Activated naive CD8-positive, alpha-beta T cell (primary cell): Measurements from ENCODE around the gene WNT7A.
"Not testable (repeated sequence)": the region's sequence is repeated elsewhere in the genome, so short reads cannot be mapped to it uniquely, and the experiment has no call there.

Experiments
- H3K27ac Mint-ChIP-seq: one replicate; pipeline ENCODE4 v1.8.0; 2021; ENCODE audit warnings: mixed read lengths
- H3K27me3 Mint-ChIP-seq: one replicate; pipeline ENCODE4 v1.8.0; 2021; ENCODE audit warnings: mixed read lengths
- H3K36me3 Mint-ChIP-seq: one replicate; pipeline ENCODE4 v1.8.0; 2021; ENCODE audit warnings: mixed read lengths
- H3K4me1 Mint-ChIP-seq: one replicate; pipeline ENCODE4 v1.8.0; 2021; ENCODE audit warnings: low read depth, mixed read lengths
- H3K4me3 Mint-ChIP-seq: one replicate; pipeline ENCODE4 v1.8.0; 2021; ENCODE audit warnings: mild to moderate bottlenecking, mixed read lengths
- H3K9me3 Mint-ChIP-seq: one replicate; pipeline ENCODE4 v1.8.0; 2021; ENCODE audit warnings: low read depth, mixed read lengths

Gene WNT7A

DNA sequence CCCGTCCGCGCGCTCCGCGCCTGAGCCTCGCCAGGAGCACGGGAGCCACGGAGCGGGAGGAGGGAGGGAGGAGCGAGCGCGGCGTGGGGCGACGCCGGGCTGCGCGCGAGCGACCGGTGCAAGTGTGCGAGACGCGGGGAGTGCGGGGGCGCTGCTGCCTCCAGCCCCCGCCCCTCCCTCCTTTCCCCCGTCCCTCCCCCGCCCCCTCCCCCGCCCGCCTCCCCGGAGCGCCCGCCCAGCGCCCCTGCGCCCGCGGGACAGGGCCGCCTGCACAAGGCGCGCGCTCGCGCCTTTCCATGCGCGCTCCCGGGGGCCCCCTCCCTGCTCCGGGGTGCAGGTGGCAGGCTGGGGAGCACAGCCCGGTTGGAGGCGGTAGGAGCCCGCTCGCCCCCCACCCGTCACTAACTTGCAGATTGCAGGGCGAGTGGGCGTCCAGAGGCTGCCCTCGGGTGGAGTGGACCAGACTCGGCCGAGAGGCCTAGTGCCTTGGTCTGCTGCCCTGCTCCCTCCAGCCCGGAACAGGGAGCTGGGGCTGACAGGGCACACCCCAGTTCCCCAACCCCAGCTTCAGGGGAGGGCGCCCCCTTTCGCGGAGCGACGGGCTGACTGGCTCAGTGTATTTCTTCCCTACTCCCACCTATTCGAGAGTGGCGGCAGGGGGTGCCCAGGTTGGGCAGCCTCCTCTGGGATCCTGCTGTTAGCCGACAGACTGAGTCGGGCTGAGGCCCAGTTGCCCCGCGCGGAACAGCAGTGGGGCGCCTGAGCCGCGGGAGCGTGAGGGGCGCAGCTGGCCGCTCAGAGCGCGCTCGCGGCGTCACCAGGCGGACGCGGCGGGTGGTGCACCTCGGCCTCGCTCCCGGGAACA, at the start of gene WNT7A:
WNT7A (minus strand) TSS at position 126 of the 865 bp plus-strand sequence. CDS start 255 bp downstream, outside the sequence.
- no peaks in the 10 kb centered on the region for H3K9me3 Mint-ChIP-seq
- peak within 1 kb of the TSS; percentile 85 for H3K4me3 Mint-ChIP-seq
- H3K27ac Mint-ChIP-seq, result no peak within 1 kb of the TSS
- peaks cover 11% of the 10 kb centered on the region for H3K4me1 Mint-ChIP-seq
- H3K27me3 Mint-ChIP-seq, result peaks cover 12% of the 10 kb centered on the region
- no peaks in the 10 kb centered on the region for H3K36me3 Mint-ChIP-seq

DNA sequence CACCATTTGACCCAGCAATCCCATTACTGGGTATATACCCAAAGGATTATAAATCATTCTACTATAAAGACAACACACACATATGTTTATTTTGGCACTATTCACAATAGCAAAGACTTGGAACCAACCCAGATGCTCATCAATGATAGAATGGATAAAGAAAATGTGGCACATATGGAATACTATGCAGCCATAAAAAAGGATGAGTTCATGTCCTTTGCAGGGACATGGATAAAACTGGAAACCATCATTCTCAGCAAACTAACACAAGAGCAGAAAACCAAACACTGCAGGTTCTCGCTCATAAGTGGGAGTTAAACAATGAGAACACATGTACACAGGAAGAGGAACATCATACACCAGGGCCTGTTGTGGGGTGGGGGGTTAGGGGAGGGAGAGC, 48.9 kb upstream of the WNT7A start:
- Mint-ChIP-seq H3K36me3 (peaks cover 15% of the 10 kb centered on the region), H3K9me3 (peaks cover 25% of the 10 kb centered on the region)
- not testable (repeated sequence) for H3K27ac Mint-ChIP-seq, H3K27me3 Mint-ChIP-seq, H3K4me1 Mint-ChIP-seq, H3K4me3 Mint-ChIP-seq

DNA sequence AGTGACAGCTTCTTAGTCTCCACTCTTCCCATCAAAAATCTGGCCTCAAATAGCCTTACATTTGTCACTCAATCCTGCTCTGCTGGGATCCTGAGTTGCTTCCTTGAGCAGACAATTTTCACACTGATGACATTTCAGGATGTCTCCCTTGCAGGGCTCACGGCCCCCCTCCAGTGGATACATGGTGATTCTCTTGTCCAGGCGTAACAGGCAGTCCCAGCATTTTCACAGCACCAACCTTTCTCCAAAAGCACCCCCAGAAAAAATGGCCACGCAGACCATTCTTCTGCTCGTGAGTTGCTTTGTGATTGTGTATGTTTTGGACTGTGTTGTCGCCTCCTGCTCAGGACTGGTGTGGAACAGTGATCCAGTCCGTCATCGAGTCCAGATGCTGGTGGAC, 47.4 kb upstream of the WNT7A start:
- peaks cover 25% of the 10 kb centered on the region for H3K9me3 Mint-ChIP-seq
- peaks cover 12% of the 10 kb centered on the region for H3K36me3 Mint-ChIP-seq
- H3K27me3 Mint-ChIP-seq, result peaks cover 4% of the 10 kb centered on the region
- H3K4me3 Mint-ChIP-seq, result no peak overlapping the region
- H3K4me1 Mint-ChIP-seq, result no peaks in the 10 kb centered on the region
- no peak overlapping the region for H3K27ac Mint-ChIP-seq

DNA sequence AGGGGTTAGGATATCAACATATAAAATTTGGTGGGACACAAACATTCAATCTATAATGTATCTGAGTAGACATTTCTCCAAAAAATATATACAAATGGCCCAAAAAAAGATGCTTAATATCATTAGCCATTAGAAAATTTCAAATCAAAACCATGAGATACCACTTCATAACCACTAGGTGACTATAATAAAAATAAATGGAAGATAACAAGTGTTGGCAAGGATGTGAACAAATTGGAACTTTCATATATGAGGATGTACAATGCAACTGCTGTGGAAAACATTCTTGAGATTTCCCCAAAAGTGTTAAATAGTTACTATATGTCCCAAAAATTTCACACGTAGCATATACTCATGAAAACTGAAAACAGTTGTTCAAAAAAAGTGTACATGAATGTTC, 36.5 kb upstream of the WNT7A start:
- Mint-ChIP-seq H3K4me1 (no peaks in the 10 kb centered on the region), H3K27me3 (peaks cover 2% of the 10 kb centered on the region), H3K9me3 (peaks cover 51% of the 10 kb centered on the region), H3K36me3 (peaks cover 31% of the 10 kb centered on the region), H3K27ac (no peak overlapping the region), H3K4me3 (no peak overlapping the region)

DNA sequence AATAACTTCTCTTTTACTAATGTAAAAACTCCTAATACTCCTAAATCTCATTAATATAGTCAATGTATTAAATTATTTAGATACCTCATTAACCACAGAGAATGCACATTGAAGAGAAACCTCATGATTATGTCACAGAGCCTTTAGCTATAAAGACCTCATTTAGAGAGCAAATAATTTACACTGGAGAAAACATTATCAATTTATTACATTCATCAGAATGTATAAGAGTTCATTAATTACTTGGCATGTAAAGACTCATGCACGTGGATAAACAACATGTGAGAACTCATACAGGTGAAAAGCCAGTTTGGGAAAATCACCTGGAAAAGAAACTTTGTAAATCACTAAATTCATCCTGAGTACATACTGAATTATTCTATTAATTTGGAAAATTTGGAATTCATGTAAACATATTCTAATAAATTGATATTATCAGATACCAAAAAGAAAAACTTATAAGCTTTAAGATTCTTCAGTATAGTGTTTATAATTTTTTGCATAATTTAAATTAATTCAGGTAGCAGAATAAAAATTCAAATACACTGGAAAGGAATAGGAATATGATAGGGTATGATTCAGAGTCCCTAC, 22.9 kb upstream of the WNT7A start:
- peaks cover 43% of the 10 kb centered on the region for H3K9me3 Mint-ChIP-seq
- H3K27me3 Mint-ChIP-seq, result peaks cover 2% of the 10 kb centered on the region
- H3K36me3 Mint-ChIP-seq, result peaks cover 53% of the 10 kb centered on the region
- no peaks in the 10 kb centered on the region for H3K4me1 Mint-ChIP-seq
- no peak overlapping the region for H3K27ac Mint-ChIP-seq
- H3K4me3 Mint-ChIP-seq, result no peak overlapping the region

DNA sequence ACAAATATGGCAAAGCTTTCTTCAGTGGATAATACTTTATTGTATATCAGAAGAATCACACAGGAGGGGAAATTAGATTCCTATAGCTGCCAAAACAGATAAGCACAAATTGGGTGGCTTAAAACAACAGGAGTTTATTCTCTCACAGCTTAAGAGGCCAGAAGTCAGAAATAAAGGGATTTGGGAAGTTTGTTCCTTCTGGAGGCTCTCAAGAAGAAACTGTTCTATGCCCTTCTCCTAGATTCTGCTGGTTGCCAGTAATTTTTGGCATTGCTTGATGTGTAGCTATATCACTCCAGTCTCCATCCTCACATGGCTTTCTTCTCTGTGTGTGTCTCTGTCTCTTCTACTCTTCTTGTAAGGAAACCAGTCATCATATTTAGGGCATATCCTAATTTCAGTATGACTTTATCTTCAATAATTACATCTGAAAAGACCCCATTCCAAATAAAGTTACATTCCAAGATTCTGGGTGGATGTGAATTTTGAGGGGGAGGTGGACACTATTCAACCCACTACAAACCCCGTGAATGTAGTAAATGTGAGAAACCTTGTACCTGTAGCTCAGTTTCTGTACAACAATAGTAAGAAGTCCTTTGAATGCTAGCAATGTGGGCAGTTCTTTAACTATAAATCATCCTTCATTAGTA, 22.2 kb upstream of the WNT7A start:
- Mint-ChIP-seq H3K27me3 (peaks cover 2% of the 10 kb centered on the region), H3K9me3 (peaks cover 38% of the 10 kb centered on the region), H3K27ac (no peak overlapping the region), H3K4me3 (no peak overlapping the region), H3K4me1 (no peaks in the 10 kb centered on the region), H3K36me3 (peaks cover 53% of the 10 kb centered on the region)

DNA sequence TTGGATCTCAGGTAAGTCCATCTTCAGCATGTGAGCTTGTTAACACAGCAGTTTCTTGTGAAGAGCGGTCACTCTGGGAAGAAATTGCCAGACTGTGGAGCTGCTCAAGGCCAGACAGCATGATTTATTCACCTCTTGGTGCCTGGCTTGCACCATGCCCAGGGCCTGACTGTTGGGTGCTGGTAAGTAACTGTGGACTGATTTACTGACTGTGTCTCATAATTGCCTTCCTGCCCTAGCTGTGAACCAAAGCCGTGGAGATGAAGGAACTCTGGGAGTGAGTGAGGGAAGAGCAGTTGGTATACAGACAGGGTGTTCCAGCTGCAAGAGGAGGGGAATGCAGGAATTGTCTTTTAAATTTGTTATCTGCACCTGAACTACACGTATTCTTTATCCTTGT, 18.5 kb upstream of the WNT7A start:
- H3K27me3 Mint-ChIP-seq, result no peaks in the 10 kb centered on the region

DNA sequence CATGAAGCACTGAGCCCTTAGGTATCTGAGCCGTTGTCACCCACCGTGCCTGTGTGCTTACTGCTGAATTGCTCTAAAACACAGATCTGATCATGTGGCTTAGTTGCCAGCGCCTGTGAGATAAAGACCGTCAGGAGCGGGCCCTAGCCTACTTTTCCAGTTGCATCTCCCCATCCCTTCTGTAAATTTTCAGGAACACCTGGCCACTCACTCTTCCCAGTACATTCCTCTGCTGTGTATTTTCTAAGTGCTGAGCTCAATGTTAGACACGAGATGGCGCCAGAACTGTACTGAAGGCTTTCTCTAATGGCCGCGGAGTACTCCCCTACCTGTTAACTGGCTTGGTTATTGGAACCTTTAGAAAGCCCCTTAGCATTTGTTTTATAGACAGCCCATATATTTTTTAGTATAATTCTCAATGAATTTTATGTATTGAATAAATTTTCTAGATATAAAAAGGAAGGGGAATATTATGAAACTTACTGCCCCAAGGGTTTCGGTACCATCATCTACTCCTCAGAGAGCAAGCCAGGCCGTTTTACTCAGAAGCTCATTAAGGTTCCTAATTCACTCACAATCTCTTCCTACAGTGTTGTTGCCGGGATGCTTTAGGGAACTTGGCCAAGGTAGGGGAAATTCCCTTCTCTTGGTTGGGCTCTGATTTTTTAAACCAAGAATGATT, 16.7 kb upstream of the WNT7A start:
- H3K27ac Mint-ChIP-seq, result no peak overlapping the region
- peaks cover 28% of the 10 kb centered on the region for H3K36me3 Mint-ChIP-seq
- peaks cover 13% of the 10 kb centered on the region for H3K9me3 Mint-ChIP-seq
- peaks cover 16% of the 10 kb centered on the region for H3K4me1 Mint-ChIP-seq
- H3K4me3 Mint-ChIP-seq, result peak overlapping the region; percentile 81
- no peaks in the 10 kb centered on the region for H3K27me3 Mint-ChIP-seq

More for the DNA sequence above, 18.5 kb upstream of the WNT7A start:
- H3K27ac Mint-ChIP-seq, result no peak overlapping the region
- peaks cover 34% of the 10 kb centered on the region for H3K36me3 Mint-ChIP-seq
- peaks cover 13% of the 10 kb centered on the region for H3K9me3 Mint-ChIP-seq
- no peak overlapping the region for H3K4me3 Mint-ChIP-seq
- H3K4me1 Mint-ChIP-seq, result peaks cover 14% of the 10 kb centered on the region

DNA sequence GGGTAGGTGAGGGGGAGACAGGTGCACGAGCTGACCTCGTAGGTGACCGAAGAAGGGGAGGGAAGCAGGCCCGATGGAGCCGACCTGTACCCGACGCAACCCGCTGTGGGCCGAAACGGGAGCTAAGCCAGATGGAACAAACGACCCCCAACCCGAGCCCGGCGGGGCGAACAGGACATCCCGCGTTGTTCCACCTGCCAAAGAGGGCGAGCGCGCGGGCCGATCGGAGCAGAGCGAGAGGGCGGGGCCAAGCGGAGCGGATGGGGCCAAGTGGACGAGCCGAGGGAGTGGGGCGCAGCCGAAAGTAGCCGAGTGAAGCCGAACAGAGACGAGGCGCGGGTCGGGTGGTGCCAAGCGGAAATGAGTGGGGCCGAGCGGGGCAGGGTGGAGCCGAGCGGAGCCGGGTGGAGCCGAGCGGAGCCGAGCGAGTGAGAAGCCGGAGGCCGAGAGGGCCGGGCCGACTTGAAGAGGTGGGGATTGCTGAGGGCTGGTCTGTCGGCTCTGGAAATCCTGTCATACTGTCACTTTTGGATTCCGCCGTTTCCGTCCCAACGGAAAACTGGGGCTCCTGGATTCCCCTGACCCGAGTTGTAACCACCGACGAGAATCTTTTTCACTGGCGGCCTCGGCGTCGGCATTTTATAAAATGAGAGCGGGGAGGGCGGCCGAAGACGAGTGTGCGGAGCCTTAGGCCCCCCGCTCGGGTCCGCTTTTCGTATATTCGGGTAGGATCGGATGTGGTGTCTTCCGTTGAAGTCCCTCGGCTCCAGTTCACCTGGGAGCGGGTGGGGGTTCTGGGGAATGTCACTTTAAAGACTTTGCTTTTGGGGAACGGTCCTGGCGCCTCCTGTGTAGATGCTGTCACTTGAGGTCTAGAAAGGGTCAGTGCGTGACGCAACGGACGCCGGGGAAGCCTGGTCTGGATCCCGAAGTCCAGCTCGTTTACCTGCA, 15.6 kb upstream of the WNT7A start:
- Mint-ChIP-seq H3K4me3 (peak overlapping the region; percentile 81), H3K27me3 (no peaks in the 10 kb centered on the region), H3K36me3 (peaks cover 19% of the 10 kb centered on the region), H3K4me1 (peaks cover 28% of the 10 kb centered on the region), H3K27ac (peak overlapping the region; percentile 61), H3K9me3 (peaks cover 5% of the 10 kb centered on the region)

DNA sequence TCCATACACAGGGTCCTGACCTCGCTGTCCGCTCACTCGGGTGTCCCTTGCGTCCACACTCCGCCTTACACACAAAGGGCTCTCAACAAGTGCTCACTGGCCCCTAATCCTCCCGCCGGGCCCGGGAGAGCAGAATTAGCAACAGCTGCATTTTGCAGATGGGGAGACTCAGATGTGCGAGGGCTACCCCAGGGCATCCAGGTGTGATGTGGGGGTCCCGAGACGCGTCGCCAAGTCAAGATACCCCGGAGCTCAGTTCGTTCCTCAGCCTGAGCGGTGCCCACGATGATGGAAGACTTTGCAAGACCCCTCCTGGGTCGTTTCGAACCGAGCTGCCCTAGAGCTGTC, 14.9 kb upstream of the WNT7A start:
- Mint-ChIP-seq H3K27ac (peak overlapping the region; percentile 61), H3K9me3 (peaks cover 5% of the 10 kb centered on the region), H3K27me3 (no peaks in the 10 kb centered on the region), H3K4me1 (peaks cover 34% of the 10 kb centered on the region), H3K36me3 (peaks cover 19% of the 10 kb centered on the region), H3K4me3 (peak overlapping the region; percentile 81)

DNA sequence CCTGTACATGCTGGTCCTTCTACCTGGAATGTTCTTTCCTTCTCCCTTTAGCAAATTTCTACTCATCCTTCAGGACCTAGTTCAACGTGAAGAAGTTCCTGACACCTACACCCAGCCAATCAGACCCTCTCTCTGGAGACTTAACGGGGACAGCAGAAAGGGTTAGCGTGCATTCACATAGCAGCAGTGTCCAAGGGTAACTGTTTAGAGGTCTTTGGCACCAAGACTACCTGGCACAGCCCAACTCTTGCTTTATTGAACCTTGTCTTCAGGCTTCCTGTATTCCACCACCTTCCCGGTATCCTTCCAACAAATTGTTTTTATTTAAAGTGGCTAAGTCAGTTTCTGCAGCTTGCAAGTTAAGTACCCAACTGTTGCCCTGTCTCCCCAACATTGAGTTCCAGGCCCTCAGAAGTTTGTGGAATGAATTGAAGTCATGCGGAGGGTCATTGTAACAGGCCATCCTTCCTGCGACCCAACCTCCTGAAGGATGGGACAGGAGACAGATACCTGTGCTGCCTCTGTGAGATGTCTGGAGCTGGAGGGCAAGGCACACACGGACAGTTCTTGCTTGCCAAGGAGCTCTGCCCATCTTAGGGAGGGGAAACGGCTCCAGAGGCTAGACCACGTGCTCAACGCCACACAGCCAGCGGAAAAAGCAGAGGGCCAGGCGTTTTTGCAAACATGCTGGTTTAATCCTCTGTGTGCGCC, 14.4 kb upstream of the WNT7A start:
- no peaks in the 10 kb centered on the region for H3K27me3 Mint-ChIP-seq
- H3K9me3 Mint-ChIP-seq, result peaks cover 5% of the 10 kb centered on the region
- peaks cover 13% of the 10 kb centered on the region for H3K36me3 Mint-ChIP-seq
- H3K4me1 Mint-ChIP-seq, result peaks cover 34% of the 10 kb centered on the region
- H3K27ac Mint-ChIP-seq, result no peak overlapping the region
- peak overlapping the region; percentile 81 for H3K4me3 Mint-ChIP-seq

DNA sequence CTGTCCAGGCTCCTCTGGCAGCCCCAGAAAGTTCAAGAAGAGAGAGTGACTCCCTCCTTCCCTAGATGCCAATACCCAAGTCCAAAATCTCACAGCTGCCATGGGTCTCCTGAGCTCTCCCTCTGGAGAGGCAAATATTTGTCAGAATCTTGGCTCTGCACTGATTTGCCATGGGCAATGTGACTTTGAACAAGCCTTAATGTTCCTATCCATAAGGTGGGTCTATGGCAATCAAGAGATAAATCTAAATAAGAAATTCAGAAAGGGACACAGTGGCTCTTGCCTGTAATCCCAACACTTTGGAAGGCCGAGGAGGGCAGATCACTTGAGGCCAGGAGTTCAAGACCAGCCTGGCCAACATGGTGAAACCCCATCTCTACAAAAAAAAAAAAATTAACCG, 12.4 kb upstream of the WNT7A start:
- no peaks in the 10 kb centered on the region for H3K9me3 Mint-ChIP-seq
- peaks cover 34% of the 10 kb centered on the region for H3K4me1 Mint-ChIP-seq
- H3K27ac Mint-ChIP-seq, result peak overlapping the region; percentile 72
- peaks cover under 1% of the 10 kb centered on the region for H3K36me3 Mint-ChIP-seq
- H3K4me3 Mint-ChIP-seq, result no peak overlapping the region
- no peaks in the 10 kb centered on the region for H3K27me3 Mint-ChIP-seq

DNA sequence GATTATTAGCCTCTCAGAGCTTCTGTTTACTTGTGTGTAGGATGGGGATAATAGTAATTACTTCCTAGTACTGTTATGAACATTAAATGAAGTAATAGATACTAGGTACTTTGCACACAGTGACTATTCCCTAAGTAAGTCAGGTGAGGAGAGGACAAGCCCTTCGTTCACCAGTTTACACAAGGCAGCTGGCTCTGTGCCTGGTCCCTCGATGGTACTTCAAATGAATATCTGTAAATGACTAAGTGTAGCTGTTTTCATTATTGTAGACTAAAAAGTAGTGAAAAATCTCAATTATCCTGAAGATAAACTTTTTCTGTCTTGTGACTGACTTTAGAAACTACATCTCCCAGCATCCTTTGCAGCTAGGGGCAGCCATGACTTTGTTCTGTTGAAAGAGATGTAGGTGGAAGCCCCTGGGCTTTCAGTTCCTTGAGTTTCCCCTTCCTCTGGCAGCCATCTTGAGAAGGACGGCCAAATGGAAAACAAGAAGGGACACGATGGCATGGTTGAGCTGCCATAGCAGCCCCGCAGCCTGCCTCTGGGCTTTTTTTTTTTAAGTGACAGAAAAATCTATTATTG, 11.7 kb upstream of the WNT7A start:
- H3K9me3 Mint-ChIP-seq, result no peaks in the 10 kb centered on the region
- no peak overlapping the region for H3K4me3 Mint-ChIP-seq
- H3K27me3 Mint-ChIP-seq, result no peaks in the 10 kb centered on the region
- H3K36me3 Mint-ChIP-seq, result no peaks in the 10 kb centered on the region
- peak overlapping the region; percentile 77 for H3K27ac Mint-ChIP-seq
- peaks cover 34% of the 10 kb centered on the region for H3K4me1 Mint-ChIP-seq
